GM21360 (cell line): ENCODE data around the gene ENC1.

ENCODE experiments used
- ATAC-seq: cut with Tn5 transposase; IDR thresholded peaks from one replicate; pipeline ENCODE4 v1.9.1; 2021; ENCODE audit warnings: mild to moderate bottlenecking, moderate library complexity; ENCODE audit not compliant: unreplicated experiment

Gene ENC1

DNA sequence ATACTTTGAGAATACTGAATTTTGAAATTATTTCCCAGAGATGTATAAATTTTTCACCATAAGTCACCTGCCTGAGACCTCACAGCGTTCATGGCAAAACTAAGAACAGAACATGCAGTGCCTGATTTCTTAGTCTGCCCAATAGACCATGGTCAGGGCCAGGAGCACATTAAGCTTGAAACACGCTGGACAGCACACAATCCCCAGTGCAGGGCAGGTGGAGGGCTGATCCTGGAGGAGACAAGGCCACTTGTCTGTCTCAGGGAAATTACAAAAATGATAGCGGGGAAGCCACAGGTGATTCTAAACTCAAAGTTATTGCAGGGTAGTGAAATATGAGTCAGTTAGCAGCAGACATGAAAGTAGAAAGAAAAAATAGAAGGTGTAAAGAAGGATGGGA is 18.6 kb upstream of the ENC1 start:
- no peak for ATAC-seq

DNA sequence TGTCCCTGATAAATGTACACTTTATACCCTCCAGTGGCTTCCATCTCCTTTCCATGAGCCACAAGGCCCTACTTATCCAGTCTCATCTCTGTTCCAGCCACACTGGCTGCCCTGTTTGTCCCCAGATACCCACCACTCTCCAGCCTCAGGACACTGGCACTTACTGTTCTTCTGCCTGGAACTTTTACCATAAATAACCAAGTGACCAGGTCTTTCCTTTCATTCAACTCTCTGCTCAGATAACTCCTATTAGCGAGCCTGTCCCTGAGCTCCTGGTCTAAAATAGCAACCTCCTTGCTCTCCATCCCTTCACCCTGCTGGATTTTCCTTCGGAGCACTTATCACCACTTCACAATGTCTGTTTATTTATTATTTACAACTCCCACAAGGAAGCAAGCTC is 16.6 kb upstream of the ENC1 start:
- ATAC-seq: no peak

DNA sequence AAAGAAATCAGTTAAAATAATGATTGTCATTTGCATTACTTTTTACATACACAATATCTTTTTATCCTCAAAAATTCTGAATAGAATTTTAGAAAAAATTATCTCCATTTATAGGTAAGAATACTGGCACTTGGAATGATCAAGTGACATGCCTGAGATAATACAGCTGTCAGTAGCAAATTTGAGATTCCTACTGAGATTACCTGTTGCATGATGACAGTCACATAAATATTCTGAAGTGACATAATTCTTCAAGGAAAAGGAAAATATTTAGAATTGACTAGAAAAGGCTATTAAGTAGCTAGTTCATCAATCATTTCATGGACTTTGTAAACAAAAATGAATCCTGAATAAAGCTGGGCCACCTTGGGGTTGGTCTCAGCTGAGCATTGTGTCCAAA is 15.2 kb upstream of the ENC1 start:
- ATAC-seq: no peak

DNA sequence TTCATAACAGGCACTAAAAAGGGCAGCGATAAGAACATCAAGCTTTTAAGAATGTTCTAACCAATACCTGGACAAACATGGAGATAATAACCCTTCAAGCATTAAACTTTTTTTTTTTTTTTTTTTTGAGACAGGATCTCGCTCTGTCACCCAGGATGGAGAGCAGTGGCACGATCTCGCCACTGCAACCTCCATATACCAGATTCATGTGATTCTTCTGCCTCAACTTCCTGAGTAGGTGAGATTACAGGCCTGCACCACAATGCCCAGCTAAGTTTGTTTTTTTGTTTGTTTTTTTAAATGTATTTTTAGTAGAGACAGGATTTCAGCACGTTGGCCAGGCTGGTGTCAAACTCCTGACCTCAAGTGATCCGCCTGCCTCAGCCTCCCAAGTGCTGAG is 14.7 kb upstream of the ENC1 start:
- ATAC-seq: no peak

DNA sequence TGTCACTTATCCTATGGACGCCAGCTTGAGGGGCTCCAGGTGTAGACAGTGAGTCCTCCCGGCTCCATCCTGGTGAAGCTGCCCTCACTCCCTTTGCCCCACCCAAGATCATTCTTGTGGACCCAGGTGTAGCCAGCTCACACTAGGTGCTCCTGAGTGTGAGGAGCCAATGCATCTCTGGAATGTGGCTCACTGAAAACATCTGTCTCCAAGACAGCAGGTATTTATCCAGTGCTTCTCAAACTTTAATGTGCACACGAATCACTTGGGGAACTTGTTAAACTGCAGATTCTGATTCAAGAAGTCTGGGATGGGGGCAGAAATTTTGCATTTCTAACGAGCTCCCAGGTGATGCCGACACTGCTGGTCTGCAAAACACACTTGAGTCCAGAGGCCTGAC is 13.5 kb upstream of the ENC1 start:
- ATAC-seq: no peak

DNA sequence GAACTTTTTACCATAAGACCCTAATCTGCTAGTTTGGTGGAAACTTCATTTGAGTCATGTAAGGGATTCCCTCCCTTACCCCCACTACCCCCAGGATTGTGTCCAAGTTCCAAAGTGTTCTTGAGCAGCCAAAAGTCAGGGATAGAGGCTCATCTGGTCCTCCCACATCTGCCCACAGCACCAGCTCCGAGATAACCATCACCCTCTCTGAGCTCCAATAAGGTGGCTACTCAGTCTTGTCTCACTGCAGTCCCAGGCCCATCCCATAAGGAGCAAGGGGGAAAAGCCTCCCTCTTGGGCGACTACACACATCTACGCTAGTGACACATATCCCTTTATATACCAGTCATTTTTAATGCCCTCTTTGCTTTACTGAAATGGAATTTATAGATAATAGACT is 12.0 kb upstream of the ENC1 start:
- no peak for ATAC-seq

DNA sequence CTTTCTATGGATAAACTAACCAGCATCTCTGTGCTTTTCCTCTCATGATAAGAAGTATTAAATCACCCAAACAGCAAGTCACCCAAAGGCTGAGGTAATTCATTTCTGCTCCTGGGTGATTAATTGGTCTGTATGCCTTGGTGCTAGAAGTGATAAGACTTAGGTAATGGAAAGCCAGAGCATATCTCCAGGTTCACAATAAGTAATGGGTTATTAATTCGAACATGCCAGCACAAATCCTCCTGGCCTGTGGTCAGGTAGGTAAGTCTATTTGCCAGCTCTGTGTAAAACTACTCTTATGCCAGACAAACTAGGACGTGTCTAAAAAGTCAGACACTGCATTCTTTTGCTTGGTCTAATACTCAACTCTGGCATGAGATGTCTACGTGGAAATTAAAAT is 11.2 kb upstream of the ENC1 start:
- ATAC-seq: no peak

DNA sequence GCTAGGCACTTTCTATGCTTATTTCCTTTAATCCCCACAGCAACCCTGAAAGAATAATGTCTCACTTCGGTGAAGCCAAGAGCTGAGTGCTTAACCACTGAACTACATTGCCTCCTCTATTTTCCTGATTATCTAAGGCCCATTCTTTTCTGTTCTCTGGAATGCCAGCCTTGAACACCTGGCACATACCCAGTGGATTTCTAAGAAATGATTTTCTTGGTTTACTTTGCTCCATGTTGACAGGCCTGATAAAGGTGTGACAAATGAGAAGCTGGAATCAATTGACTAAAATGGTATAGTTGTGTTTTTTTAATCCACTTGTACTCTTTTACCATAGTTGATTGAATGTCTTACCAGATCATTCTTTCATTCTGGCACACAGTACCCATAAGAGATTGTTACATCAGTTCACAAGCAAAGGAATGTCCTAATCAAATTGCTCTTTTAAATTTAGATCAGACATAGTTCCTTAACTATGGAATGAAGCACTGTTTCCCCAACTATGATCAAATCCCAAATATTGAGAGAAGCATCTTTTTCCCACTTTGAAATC is 9.0 kb upstream of the ENC1 start:
- ATAC-seq: no peak

DNA sequence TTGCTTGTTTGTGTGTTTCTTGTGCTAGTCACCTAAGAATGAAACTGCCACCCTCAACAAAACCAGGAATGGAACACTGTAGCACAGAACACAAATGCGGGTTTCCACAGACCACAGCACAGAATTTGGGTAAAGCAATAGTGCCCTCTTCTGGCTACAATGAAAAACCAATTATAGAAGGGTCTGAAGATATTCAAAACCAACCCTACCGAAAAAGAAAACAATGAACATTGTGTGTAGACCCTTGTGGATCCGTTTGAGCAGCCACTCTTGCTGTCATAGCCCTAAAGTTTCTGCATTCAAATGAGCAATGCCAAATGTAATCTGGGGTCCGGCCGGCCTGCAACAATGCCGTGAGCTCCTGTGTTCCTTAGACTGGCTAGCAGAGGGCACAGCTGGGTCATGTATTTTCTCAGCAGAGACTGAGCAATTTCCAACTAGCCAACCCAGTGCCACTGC is 8.3 kb upstream of the ENC1 start:
- no peak for ATAC-seq

DNA sequence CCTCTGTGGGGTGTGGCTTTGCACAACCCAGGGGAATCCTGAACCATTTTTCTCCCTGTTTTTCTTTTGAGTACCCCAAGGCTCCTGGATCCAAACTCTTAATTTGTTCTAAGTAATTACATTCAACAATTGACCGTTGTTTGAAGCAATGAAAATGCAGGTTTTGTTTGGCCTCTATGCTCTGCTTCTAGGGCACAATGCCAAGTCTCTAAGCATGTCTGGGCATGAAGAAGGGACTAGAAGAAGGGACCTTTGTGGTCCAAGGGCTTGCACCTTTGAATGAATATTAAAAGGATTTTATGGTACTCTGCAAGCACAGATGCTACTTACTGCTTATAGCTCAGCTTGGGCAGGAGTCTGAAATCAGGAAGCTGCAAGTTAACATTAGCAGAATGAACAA is 6.6 kb upstream of the ENC1 start:
- no peak for ATAC-seq

DNA sequence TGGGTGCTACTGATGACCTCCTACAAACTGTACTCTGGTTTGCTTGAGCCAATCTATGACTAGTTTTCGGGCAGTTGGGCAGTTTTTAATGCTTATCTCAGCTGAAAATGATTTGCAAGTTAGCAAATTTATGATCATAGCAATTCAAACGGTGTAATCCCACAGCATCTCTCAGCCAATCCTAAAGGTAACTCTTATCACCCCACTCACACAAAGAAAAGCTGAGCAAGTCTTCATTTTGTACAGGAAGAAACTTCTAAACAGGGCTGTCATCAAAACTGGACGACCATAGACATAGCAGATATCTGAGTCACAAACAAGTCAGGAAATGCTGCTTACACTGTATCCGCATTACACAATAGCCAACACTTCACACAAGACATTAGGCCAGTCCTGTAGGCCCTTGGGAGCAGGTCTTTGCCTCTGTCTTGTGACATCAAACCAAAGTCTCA is 2.6 kb upstream of the ENC1 start:
- no peak for ATAC-seq

DNA sequence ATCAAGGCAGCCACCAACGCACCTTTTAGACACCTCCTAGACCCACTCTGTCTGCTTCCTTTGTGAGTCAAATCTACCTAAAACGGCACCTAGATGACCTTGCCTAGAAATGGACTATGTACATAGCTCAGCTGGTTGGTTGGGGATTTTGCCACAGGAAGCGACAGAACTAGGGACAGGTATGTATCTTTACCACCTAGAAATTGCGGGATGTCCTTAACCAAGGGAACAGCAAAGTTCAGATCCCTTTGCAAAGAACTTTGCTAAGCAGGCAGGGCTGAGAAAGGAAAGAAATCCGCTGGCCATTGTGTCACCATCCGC is 2.0 kb upstream of the ENC1 start:
- no peak for ATAC-seq

DNA sequence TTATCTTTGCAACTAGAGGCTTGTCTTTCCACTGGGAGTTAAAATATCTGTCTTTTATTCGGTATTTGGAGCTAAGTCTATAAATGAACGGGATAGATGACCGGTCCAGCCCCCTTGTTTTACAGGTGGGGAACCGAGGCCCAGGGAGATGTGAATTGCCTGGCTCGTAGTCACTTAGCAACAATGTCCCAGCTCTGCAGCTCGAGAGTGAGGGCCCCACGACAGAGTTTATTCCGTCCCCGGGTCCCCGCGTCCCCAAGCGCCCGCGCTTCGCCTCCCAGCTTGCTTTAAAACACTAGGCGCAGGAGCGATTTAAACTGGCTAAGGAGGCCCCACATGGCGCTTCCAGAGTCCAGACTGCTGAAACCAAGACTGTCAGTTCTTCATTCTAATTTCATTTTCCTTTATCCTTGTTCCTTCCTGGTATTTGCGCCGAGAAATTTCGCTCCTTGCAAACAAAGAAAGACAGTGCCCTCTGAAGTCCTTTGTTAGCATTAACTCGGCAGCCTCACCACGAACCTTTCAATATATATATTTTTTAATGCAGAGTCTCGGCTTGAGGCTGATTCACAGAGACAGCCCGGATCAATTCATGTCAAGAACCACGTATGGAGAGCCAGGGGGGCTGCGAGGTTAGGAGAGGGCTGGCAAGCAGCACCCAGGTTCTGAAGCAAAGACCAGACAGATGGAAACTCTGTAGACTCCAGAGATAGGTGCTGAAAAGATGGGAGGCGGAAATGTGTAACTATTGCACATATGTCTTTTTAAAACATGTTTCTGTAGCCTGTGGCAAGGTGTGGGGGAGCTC is 1.4 kb upstream of the ENC1 start:
- ATAC-seq: no peak

DNA sequence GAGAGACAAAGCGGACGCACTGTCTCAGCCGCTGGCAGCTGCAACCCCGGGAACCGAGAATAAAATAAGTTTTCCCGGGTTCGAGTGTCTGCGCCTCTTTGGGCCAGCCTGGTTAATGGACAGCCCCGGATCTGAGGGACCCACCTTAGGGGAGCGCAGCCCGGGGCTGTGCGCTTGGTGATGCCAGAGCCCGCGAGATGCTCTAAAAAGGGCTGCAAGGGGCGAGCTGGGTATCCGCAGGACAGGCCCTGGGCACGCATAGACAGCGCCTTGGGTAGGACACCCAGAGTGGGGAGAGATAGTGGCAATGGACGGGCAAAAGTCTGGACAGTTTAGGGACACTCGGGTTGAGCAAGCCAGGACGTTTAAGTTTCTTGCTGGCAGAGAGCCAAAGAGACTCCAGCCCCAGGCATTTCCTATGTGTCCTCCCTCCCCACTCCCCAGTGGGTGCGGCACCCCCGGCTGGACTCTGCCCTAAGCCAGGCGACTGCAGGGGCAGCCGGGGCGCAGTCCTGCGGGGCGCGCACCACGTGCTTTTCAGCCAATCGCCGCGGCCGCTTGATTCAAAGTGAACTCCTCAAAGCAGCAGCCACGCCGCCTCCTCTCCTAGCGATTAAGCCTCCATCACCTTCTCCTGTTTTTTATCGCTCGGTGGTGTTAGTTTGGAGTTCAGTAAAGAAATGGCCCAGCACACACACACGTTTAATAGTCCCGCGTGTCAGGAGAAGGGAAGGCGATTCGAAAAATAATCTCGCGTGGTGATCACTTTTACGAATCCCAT is 616 bp upstream of the ENC1 start:
- ATAC-seq: peak; percentile 19

DNA sequence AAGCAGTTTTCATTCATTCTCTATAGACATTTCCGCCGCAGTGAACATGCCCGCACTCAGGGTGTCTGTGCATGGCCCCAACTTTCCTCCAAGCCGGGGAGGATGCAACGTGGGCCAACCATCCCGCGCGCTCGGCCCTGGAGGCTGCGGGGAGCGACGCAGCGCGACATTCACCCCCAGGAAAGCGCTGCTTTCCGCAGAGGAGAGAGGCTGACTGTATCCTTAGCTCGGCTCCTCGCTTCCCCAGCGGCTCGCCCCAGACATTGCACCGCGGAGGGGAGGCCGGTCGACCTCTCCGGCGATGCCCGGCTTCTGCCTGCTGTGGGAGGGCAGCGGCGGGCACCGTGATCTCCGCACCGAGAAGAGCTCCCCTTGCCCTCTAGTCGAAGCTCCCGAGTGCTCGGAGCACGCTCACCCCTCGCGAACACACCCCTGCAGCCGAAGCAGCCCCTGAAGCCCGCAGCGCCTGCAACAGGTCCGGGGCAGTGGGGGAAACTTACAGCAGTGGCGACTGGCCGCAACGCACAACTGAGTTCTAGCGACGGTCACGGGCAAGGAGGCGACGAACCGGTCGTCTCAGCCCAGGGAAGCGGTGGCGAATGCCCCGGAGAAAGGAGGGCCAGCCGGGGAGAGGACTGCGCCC is 600 bp downstream of the ENC1 start:
- ATAC-seq: peak; percentile 13

DNA sequence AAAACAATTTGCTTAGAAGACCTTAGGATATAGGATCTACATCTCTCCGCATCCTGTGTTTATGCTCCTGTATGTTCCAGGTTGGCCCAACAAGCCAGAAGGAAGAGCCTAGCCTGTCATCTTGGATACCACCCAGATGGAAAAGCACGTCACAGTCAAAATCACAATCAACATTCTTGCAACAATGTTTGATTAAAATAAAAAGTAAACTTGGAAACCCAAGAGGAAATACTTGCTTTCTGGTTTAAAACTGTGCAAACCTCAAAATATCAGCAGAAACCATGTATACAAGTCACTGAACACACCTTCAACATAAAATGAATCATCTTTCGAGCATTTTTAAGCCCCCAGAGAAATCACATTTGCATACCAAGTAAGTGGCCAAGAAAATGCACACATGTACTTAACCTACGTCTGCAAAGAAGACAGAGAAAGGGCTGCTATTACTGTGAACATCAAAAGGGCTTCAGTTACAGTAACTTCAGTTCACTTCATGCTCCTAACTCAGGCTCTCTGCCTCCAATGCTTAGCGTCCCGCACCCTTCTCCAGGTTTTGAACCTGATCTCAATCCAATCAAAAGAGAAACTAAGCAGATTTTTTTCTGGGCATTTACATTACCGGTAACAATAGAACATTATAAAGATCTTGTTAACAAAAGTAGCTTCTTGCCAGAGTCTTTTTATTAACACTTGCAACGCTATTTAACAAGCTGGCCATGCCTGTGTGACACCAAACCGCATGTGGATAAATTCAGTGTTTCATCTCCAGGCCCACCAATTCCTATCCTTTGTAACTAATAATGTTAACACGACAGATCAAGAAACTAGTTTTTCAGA is 1.3 kb downstream of the ENC1 start:
- peak; percentile 45 for ATAC-seq

DNA sequence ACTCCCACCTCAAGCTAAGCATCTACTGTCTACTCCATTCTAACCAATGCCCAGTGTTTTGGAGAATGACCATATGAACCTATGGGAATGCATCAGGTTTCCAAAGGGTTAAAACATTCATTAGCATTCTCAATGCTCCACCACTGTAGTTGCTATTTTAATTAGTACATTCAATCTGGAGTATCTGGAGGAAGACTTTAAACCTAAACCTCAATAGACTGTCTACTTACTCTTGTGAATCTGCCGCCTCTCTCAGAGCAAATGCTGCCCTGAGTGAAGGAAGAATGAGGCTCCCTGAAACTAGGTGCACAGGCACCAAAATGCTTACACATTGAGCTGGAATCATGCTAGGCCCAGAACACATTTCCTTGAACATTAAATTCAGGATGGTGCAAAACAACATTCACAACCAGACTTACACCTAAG is 2.0 kb downstream of the ENC1 start:
- ATAC-seq: no peak

DNA sequence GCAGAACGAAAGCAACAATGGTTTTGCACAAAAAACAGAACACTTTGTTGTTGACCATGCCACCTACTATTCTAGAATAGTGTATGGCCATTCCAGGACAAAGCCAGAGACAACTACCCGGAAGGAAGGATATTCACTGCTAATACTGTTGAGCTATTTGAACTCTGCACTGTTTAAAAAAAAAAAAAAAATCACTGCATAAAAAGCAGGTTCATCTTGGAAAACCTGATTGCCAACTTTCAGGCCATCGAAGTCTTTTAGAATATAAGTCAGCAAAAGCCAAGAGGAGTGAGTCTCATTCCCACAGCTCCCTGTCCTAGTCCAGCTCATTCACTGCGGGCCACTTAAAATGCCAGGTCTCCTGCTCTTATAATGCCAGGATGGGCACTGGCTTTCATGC is 4.0 kb downstream of the ENC1 start:
- ATAC-seq: no peak

DNA sequence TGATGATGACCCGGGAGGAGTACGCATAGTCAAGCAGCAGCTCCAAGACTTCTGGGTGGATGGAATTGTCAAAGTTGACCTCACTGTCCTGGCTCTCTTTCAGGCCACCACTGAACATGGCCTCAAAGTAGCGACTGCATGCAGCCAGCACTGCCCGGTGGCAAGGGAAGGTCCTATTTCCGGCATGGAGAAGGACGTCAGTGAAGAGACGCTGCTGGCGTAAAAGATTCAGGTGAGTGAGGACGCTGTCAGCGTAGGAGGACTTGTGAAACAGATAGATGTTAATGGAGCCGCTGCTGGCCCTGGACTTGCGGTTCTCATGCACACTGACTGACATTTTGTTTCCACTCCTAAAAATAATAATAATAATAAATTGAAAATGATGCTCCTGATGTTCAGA is 4.4 kb downstream of the ENC1 start:
- ATAC-seq: no peak

DNA sequence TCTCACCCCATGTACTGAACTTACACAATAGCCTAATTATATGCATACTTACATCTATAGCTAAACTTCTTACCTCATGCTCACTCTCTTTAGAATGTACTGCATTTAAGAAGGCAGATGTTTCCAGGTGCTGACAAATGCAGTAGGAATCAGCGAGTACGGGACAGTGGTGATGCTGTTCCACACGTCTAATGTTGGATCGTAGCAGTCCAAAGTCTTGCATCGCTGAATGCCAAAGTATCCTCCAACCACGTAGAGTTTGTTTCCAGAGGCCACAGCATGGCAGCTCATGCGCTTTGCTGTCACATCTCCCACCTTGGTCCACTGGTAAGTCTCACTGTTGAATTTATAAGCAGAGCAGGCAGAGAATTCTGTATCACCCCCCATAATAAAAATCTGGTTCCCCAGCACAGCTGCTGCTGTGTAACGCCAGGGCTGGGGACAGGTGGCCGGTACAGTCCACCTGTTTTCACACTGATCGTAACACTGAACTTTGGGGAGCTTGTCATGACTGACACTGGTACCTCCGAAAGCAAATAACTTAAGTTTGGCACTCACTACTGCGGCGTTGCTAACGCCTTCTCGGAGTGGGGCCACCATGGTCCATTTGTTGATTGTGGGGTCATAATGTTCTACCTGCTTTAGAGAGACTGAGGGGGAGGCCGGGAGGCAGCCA is 5.8 kb downstream of the ENC1 start:
- ATAC-seq: no peak
